PC-3 (cell line): Measurements from ENCODE around the gene JPT2.
"Not testable (repeated sequence)": the region's sequence is repeated elsewhere in the genome, so short reads cannot be mapped to it uniquely, and the experiment has no call there.

ENCODE experiments used
- CTCF ChIP-seq: fragments of 300-600 bp; sonication (generic); conservative IDR thresholded peaks from 2 replicates; pipeline ENCODE4 v1.5.1; 2017; ENCODE audit warnings: antibody characterized with exemption, low read depth, mild to moderate bottlenecking, low read length
- EZH2 ChIP-seq: fragments of 300-600 bp; sonication (generic); IDR thresholded peaks from one replicate; pipeline ENCODE4 v1.6.1; 2017; ENCODE audit warnings: antibody characterized with exemption, mild to moderate bottlenecking, low read length; ENCODE audit not compliant: unreplicated experiment
- EZH2phosphoT487 ChIP-seq: fragments of 300-600 bp; sonication (generic); IDR thresholded peaks from 2 replicates; pipeline ENCODE4 v1.6.1; 2018; ENCODE audit warnings: mild to moderate bottlenecking, antibody characterized with exemption, low read length, borderline replicate concordance

GRCh38 chr16:1705324-1705687 is 27.2 kb downstream of the JPT2 start:
- TF ChIP-seq CTCF, EZH2, EZH2phosphoT487: not testable (repeated sequence)
